Stimulated activated CD8-positive, alpha-beta memory T cell treated with anti-CD3 and anti-CD28 coated beads, Interleukin-15, amount 100 ng/mL, for 1 hour (primary cell): Measurements from ENCODE around the gene SRRM5.
"Not testable (repeated sequence)": the region's sequence is repeated elsewhere in the genome, so short reads cannot be mapped to it uniquely, and the experiment has no call there.

ENCODE experiments used
- DNase-seq: peaks from one replicate; pipeline ENCODE4 v3.0.0-alpha.2; 2020; ENCODE audit warnings: low read depth

SRRM5 gene, protein sequence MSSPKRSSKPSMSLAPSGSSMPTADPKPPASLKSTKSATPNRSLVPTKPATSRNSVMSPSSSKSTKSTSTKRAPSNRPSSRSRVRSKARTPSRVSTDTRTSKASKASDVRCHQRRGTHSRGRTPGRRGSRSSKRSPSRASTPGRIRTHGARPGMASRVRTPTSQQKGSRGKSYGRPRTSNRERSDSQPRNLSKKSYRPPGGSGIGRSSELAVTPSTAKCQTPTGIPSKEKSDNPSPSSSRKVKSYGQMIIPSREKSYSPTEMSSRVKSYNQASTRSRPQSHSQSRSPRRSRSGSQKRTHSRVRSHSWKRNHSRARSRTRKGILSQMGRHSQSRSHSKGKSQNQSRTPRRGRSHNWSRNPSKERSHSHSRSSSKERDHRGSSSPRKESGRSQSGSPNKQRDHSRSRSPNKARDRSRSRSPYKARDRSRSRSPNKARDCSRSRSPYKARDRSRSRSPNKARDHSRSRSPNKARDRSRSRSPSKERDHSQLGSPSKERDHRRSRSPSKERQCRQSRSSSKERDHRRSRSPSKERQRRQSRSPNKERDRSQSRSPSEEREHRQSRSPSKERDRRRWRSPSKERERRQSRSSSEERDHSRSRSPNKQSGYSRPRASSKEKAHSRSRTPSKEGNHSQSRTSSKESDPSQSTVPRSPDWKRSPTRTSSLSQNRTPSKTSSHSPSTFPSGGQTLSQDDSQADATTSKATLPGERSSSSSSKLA

DNA sequence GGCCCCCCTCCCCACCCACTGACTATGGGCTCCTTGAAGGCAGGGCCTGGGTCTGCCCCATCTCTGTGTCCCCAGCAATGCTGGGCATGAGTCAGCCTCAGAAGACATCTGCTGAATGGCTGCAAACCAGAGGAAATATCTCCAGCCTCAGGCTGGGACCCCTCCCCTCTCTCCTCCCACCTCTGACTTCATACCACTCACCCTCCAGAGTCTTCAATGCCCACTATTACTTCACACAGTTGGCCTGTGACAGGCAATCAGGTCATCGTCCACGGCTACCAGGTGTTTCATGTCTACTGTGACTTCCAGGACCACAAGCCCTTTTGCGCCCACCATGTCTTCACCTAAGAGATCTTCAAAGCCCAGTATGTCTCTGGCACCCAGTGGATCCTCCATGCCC, at the start of gene SRRM5:
Gene SRRM5 (plus strand): TSS at position 301 of the 400 bp plus-strand sequence. CDS start 34 bp downstream, at position 335.
- DNase-seq, result no peak

DNA sequence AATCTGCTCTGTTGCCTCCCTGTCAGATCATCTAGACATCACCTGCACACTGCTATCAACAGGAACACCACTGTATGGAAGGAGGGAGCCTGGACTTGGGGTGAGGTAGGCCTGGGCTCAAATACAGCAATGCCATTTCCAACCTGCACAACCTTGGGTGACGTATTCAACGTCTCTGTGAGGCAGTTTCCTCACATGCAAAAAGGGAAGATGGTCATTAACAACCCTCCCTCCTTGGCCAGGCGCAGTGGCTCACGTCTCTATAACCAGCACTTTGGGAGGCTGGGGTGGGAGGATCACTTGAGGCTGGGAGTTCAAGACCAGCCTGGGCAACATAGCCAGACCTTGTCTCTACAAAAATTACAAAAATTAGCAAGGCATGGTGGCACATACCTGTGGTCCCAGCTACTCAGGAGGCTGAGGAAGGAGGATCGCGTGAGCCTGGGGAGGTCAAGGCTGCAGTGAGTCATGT, 49.6 kb upstream of the SRRM5 start:
- no peak for DNase-seq

DNA sequence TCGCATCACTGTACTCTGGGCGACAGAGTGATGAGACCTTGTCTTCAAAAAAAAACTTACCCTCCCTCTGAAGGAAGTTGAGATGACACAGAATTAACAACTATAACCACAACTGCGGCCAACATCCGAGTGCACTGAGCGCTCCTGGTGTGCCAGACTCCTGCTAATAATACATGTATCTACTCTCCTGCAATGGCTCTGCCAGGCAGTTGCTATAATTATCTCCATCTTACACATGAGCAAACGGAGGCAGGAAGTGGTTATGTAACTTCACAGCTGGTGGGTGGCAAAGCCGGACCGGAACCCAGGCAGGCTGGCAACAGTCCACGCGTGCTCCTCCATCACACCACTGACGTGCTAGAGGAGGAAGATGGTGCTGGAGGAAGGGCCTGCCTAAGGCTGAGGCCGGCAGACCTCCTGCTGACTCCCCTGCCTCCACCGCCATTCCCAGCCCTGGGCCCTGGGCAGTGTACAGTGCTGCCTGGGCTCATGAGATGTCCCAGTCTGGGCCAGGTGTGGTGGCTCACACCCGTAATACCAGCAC, 49.1 kb upstream of the SRRM5 start:
- DNase-seq, result peak; percentile 43

DNA sequence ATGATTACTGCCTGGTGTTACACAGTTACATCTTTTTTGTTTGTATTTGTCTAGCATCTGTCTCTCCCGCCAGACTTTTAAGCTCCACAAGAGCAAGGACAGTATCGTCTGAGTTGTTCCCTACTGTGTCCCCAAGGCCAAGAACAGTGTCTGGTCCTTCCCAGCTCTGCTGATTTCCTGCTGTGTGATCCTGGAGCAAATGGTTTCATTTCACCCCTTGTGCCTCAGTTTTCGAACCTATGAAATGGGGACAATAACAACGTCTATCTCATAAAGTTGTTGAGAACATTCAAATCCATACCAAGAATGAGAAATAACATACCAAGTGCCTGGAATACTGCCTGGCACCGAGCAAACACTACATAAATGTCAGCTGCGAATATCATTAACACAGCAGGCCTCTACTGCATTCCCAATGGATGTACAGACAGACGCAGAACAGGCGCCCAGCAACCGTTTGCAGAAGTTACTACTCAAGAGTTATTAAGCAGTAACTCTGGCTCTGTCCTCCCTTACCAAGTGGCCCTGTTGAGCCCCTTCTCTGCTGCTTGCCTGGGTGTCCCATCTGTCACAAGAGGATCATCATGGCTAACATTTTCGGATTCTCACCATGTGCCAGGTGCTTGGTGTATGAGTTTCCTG, 48.0 kb upstream of the SRRM5 start:
- DNase-seq, result no peak

DNA sequence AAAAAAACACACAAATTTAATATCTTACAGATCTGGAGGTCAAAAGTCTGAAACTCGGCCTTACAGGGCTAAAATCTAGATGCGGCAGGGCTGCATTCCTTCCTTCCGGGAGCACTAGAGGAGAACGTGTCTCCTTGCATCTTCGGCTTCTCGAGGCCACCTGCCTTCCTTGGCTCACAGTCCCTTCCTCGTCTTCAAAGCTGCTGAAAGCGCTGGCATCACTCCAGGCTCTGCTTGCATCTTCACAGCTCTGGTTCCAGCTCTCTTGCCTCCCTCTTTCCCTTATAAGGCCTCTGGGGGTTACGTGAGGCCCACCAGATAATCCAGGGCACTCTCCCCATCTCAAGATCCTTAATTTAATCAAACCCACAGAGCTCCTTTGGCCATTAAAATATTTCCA, 47.1 kb upstream of the SRRM5 start:
- DNase-seq, result no peak

DNA sequence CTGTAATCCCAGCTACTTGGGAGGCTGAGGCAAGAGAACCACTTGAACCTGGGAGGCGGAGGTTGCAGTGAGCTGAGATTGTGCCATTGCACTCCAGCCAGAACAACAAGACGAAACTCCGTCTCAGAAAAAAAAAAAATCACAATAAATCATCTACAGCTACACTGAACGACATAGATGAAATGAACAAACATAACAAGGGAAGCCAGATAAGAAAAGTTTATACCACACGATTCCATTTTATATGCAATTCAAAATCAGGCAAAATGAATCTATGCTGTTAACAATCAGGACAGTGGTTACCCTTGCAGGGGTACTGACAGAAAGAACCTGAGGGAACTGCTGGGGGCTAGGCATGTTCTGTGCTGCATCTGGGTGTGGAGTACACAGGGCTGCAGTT, 42.2 kb upstream of the SRRM5 start:
- DNase-seq, result no peak

DNA sequence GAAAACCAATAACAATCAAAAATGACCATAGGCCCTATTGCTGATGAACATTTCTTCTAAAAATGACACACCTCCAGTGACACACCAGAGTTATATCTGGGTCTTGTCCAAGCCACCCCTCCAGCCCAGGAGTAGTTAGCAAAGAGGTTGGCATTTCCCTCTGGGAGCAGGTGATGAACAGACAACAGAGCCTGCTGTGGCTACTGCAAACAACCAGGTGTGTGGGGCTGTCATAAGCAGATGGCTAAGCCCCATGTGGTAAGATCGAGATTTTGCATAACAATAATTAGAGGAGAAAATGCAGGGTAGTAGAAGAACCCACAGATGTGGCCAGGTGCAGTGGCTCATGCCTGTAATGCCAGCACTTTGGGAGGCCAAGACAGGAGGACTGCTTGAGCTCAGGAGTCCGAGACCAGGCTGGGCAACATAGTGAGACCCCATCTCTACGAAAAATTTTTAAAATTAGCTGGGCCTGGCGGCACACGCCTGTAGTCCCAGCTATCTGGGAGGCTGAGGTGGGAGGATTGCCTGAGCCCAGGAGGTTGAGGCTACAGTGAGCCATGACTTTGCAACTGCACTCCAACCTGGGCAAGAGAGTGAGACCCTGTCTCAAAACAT, 41.6 kb upstream of the SRRM5 start:
- DNase-seq, result no peak

DNA sequence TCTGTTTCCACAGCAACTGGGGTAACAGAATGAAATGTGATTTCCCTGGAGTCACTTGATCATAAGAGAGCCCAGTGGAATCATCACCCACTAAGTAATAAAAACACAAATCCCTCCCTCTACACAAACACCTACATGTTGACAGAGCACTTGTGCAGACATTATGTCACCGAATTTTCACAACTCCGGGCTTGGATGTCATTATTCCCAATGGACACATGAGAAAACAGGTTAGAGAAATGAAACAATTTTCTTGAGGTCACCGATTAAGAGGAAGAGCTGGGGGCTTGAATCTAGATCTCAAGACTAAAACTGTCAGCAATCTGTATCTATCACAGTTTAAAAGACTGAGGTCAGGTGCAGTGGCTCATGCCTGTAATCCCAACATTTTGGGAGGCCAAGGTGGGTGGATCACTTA, 39.7 kb upstream of the SRRM5 start:
- no peak for DNase-seq

DNA sequence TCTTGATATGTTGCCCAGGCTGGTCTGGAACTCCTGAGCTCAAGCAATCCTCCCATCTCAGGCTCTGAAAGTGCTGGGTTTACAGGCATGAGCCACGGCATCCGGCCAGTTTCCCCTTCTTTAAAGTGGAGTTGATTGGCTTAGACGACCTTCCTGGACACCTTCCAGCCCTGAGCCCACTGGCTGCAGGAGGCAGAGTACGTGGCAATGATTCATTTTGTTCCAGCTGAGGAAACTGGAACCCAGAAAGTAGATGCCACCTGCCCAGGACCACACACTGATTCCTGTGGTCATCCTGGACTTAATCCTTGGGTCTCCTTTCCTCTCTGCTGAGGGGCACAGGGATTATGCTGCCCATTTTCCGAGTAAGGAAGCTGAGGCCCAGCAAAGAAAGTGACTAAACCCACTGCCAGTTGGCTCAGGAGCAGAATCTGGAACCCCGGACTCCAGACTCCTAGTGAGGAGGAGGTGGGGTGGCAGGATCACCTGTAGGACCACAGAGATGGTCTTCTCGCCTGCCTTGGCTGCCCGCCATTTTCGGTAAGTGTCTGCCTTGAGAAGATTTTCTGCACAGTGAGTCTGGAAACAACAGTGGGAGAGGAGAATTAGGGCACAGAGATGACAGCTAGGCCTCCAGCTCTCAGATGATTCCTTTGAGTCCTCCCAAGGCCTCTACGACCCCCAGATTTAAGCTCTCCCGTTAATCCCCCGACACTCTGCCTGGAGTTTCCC, 37.3 kb upstream of the SRRM5 start:
- DNase-seq, result no peak

DNA sequence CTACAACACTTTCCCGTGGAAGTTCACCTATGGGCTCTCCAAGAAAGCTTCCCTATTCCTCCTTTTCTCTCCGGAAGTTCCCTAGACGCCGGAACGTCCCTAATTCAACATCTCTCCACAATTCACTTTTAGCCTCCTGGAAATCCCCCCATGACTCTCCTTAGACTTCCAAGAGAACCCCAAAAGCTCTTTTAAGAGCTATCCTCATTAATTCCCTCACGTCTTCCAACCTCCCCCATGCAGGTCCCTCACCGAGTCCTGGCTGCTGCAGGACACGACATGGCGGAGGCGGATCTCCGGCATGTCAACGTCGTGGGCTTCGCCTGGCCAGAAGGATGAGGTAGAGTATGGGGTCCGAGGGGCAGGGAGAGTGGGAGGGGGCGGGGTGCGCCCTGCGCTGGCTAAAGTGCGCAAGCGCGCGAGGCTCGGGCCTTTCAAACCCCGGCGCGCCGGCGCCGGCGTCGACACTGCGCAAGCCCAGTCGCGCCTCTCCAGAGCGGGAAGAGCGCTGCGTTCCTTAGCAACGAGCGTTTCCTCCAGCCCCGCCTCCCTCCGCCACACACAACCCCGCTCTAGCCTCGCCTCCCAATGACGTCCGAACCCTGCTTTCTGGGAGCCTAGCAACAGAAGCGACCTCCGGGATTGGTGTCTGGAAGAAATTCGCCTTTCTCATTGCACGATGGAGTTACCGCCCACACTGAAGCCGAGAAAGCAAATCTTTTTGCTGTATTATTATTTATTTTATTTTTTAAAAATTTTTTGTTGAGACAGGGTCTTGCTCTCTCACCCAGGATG, 36.5 kb upstream of the SRRM5 start, which contains the start of the genes PINLYP and XRCC1:
Gene PINLYP (plus strand): TSS at position 646 of the 795 bp plus-strand sequence. CDS start 1,391 bp downstream, outside the sequence.
Gene XRCC1 (minus strand): TSS at position 372 of the 795 bp plus-strand sequence. CDS start 69 bp downstream, at position 303.
- peak; percentile 91 for DNase-seq

DNA sequence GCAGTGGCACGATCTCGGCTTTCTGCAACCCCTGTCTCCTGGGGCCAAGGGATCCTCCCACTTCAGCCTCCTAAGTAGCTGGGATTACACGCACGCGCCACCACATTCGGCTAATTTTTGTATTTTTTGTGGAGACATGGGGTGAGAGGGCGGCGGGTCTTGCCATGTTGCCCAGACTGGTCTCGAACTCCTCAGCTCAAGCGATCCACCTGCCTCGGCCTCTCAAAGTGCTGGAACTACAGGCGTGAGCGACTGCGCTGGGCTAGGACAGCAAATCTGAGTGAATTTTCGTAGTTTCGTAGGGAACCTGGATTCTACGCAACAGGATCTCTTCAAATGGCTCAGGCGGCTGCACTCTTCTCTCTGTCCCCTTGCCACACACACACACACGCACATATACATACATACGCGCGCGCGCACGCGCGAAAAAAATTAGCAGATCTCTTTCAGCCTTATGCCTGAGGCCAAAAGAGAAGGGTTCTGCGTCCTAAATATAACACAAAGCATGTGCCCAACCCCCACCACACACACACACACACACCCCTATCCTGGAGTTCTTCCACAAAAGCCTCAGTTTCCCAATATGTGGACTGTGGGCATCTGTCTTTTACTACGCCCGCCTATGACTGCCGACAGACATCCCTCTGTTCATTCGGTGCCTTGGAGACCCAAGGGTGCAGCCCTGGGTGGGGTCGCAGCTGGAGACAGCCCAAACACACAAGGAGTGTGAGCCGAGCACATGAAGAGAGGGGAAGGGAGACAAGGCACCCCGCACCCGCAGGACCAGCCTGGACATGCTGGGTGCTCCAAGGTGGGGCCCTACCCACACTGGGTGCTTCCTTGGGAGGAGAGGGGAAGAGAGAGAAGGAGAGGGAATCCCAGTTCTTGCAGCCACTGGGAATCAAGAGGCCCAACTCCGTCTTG, 35.7 kb upstream of the SRRM5 start:
- DNase-seq, result no peak

DNA sequence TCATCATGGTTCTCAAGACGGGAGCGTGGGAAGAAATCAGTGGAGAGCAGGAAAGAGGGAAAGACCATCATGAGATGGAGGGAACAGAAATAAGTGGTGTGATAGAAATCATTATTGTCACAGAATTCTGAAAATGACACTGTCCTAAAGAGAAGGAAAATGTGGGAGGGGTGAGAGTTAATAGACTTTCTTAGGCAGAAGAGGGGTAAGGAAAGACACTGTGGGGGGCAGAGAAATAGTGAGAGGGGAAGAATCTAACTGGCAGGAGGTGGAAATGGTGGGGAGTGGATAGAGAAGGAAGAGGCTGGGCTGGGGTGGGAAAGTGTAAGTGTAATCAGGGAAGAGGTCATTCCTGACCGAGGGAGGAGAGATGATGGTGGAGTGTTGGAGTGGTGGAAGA, 33.1 kb upstream of the SRRM5 start:
- DNase-seq, result no peak

DNA sequence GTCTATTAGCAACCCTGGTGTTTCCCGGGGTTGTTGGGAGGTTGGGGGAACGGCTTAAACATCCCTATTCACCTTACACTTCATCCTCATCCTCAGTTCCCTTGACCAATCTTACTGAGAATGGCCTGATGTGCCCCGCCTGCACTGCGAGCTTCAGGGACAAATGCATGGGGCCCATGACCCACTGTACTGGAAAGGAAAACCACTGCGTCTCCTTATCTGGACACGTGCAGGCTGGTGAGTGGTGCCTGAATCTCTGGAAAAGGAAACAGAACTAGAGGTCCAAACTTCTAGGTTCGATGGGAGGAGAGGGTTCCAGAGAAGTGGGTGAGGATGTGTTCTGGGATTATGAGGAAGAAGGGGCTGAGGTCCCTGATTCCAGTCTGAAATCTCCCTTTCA, 30.4 kb upstream of the SRRM5 start:
- no peak for DNase-seq

DNA sequence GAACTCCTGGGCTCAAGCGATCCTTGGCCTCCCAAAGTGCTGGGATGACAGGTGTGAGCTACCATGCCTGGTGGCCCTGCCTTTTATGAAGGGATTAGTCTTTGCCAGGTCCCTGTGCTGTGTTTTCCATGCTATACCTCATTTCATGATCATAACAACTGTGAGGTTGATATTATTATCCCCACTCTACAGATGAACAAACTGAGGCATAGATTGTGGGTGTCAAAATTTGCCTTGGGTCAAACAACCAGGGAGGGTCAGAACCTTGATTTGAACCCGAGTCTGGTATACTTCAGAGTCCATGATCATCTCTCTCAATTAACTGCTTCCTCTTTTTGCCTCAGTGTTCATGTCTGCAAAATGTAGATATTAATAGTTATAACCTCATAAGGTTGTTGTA, 29.4 kb upstream of the SRRM5 start:
- no peak for DNase-seq

DNA sequence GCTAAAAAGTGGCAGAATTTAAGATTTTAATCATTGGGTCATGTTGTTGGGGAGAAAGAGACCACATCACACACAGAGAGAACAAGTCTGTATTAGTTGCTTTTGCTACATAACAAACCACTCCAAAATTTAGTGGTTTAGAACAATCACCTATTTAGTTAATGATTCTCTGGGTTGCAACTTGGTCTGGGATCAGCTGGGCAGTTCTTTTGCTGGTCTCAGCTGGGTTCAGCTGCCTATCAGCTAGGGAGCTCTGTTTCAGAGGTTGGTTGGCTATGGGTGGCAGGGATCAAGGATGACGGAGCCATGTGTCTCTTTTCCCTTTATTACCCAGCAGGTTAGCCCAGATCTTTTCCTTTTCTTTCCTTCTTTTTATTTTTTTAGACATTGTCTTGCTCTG, 27.4 kb upstream of the SRRM5 start:
- no peak for DNase-seq

DNA sequence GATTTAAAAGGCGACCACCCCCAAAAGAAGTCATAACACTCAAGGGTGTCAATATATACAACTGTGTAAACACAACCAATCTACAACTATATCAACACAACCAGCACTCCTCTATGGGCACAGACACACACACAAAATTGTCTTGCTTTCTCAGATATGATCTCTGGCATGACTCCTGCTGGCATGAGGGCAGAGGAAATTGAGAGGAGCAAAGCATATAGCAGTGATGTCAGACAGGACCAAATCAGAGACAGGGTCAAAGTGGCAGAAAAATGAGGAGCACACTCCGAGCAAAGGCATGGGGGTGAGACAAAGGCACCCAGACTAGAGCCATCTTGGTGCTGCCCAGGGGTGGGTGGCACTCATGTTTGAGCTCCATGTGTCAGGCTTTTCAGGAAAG, 25.5 kb upstream of the SRRM5 start:
- no peak for DNase-seq

DNA sequence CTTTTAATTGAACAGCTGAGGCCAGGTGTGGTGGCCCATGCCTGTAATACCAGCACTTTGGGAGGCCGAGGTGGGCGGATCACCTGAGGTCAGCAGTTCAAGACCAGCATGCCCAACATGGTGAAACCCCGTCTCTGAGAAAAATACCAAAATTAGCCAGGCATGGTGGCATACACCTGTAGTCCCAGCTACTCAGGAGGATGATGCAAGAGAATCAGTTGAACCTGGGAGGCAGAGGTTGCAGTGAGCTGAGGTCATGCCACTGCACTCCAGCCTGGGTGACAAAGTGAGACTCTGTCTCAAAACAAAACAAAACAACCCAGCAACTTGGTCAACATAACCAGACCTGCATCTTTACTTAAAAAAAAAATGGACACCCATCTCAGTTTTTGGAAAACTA, 24.9 kb upstream of the SRRM5 start:
- not testable (repeated sequence) for DNase-seq

DNA sequence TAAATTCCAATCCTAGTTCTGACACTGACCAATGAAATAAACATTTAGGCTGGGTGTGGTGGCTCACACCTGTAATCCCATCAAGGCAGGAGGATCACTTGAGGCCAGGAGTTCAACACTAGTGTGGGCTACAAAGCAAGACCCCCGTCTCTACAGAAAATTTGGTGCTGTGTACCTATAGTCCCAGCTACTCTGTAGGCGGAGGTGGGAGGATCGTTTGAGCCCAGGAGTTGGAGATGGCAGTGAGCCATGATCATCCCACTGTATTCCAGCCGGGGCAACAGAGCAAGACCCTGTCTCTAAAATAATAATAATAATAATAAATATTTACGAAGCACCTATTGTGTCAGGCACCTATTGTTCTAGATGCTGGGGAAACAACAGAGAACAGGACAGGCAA, 22.6 kb upstream of the SRRM5 start:
- no peak for DNase-seq

DNA sequence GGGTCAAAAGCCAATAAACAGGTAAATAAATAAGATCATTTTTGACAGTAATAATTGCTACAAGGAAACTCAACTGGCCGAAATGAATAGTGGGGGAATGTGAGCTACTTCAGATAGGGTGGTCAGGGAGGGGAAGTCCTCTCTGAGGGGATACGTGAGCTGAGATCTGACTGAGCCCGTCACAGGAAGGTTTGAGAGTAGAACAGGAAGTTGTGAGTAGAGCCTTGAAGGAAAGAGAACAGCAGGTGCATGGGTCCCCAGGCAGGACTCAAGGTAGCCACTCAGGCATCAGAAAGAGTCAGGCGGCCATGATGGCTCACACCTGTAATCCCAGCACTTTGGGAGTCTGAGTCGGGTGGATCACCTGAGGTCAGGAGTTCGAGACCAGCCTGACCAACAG, 22.2 kb upstream of the SRRM5 start:
- DNase-seq, result no peak
